IMR-90 (cell line): ENCODE measurements around the gene MRPS33. TPM values are rescaled to one million over a fixed set of nuclear protein-coding genes. Genes with fewer than 3 reads are reported as not detected.

Experiments used
- ATAC-seq: fragments of 200-7000 bp; cut with Tn5 transposase; 2 replicates; pipeline ENCODE4 v1.9.1; 2020; ENCODE audit warnings: low read depth, mild to moderate bottlenecking, moderate library complexity
- BruUV-seq: library from RNA; stranded (reverse); fragments of 400-500 nt; replicated peaks from 2 replicates; lab custom pipeline; 2021; lab: Mats Ljungman, UMichigan
- CTCF ChIA-PET: fragments of 300-600 bp; formaldehyde crosslinking; extraction: SDS; loops from one replicate; lab custom pipeline; 2021; ENCODE audit warnings: antibody characterized with exemption; lab: Yijun Ruan, JAX
- POLR2A ChIA-PET: fragments of 300-600 bp; sonication (Branson Sonifier 250); formaldehyde crosslinking; loops from one replicate; lab custom pipeline; 2022; ENCODE audit warnings: antibody characterized with exemption; ENCODE audit not compliant: unreplicated experiment; lab: Charles Lee
- DNase-seq: peaks from one replicate; pipeline ENCODE4 v3.0.0; 2013
- H2AFZ ChIP-seq: replicated peaks from 2 replicates; pipeline ENCODE3; 2013; ENCODE audit warnings: low read length, mild to moderate bottlenecking; ENCODE audit not compliant: poor library complexity
- H2AK5ac ChIP-seq: 2 replicates; pipeline ENCODE4 v1.6.1; 2013; ENCODE audit warnings: low read depth, low read length, inconsistent platforms
- H2AK9ac ChIP-seq: replicated peaks from 2 replicates; pipeline ENCODE3; 2013; ENCODE audit warnings: mild to moderate bottlenecking, low read depth, low read length, moderate library complexity; ENCODE audit not compliant: poor library complexity
- H2BK120ac ChIP-seq: 2 replicates; pipeline ENCODE4 v1.6.1; 2013; ENCODE audit warnings: low read depth, low read length, inconsistent platforms
- H2BK15ac ChIP-seq: 3 replicates; pipeline ENCODE4 v1.6.1; 2013; ENCODE audit warnings: low read depth, low read length, inconsistent platforms
- H2BK20ac ChIP-seq: 2 replicates; pipeline ENCODE4 v1.6.1; 2013; ENCODE audit warnings: low read depth, mild to moderate bottlenecking, inconsistent platforms, low read length, moderate library complexity
- H2BK5ac ChIP-seq: 2 replicates; pipeline ENCODE4 v1.6.1; 2013; ENCODE audit warnings: mild to moderate bottlenecking, low read depth, low read length, inconsistent platforms; ENCODE audit not compliant: poor library complexity, severe bottlenecking
- H3K14ac ChIP-seq: replicated peaks from 2 replicates; pipeline ENCODE4 v1.6.1; 2013; ENCODE audit warnings: low read depth, low read length, inconsistent platforms
- H3K18ac ChIP-seq: 2 replicates; pipeline ENCODE4 v1.6.1; 2013; ENCODE audit warnings: low read depth, low read length, control low read depth
- H3K23ac ChIP-seq: 2 replicates; pipeline ENCODE4 v1.6.1; 2013; ENCODE audit warnings: low read depth, low read length, inconsistent platforms
- H3K27ac ChIP-seq: 2 replicates; pipeline ENCODE4 v1.5.1; 2013; ENCODE audit warnings: mild to moderate bottlenecking, control low read depth, low read length; ENCODE audit not compliant: insufficient read depth
- H3K27me3 ChIP-seq: 2 replicates; pipeline ENCODE4 v1.6.1; 2013; ENCODE audit warnings: low read length; ENCODE audit not compliant: control insufficient read depth, insufficient read depth
- H3K36me3 ChIP-seq: 2 replicates; pipeline ENCODE4 v1.6.1; 2013; ENCODE audit warnings: low read length, mixed read lengths; ENCODE audit not compliant: control insufficient read depth, insufficient read depth
- H3K4ac ChIP-seq: 2 replicates; pipeline ENCODE4 v1.6.1; 2013; ENCODE audit warnings: low read depth, low read length, inconsistent platforms
- H3K4me1 ChIP-seq: 2 replicates; pipeline ENCODE4 v1.6.1; 2013; ENCODE audit warnings: low read length, mixed read lengths; ENCODE audit not compliant: control insufficient read depth, insufficient read depth
- H3K4me2 ChIP-seq: 2 replicates; pipeline ENCODE4 v1.6.1; 2013; ENCODE audit warnings: low read depth, mild to moderate bottlenecking, control low read depth, low read length, moderate library complexity
- H3K4me3 ChIP-seq: 2 replicates; pipeline ENCODE4 v1.5.1; 2013; ENCODE audit warnings: low read depth, mild to moderate bottlenecking, control low read depth, low read length, moderate library complexity; ENCODE audit not compliant: insufficient read depth
- H3K56ac ChIP-seq: 2 replicates; pipeline ENCODE4 v1.6.1; 2013; ENCODE audit warnings: low read length, inconsistent platforms; ENCODE audit not compliant: insufficient read depth; ENCODE audit errors: extremely low read depth
- H3K79me1 ChIP-seq, 2 experiments: 2 replicates each; pipeline ENCODE4 v1.6.1; 2013; ENCODE audit warnings: low read length in 2 of 2, inconsistent platforms in 1 of 2, low read depth in 1 of 2
- H3K9ac ChIP-seq: 2 replicates; pipeline ENCODE4 v1.6.1; 2013; ENCODE audit warnings: low read depth, low read length, control low read depth
- H3K9me1 ChIP-seq: 2 replicates; pipeline ENCODE4 v1.6.1; 2013; ENCODE audit warnings: low read length, inconsistent platforms; ENCODE audit not compliant: insufficient read depth
- H3K9me3 ChIP-seq: 2 replicates; pipeline ENCODE4 v1.6.1; 2013; ENCODE audit warnings: low read length; ENCODE audit not compliant: control insufficient read depth, insufficient read depth
- H4K20me1 ChIP-seq: 2 replicates; pipeline ENCODE4 v1.6.1; 2013; ENCODE audit warnings: low read length, inconsistent platforms; ENCODE audit not compliant: insufficient read depth
- H4K5ac ChIP-seq: 2 replicates; pipeline ENCODE4 v1.6.1; 2013; ENCODE audit warnings: mild to moderate bottlenecking, low read depth, low read length, control low read depth
- H4K8ac ChIP-seq, 2 experiments: 2 replicates each; pipeline ENCODE4 v1.6.1; 2013; ENCODE audit warnings: low read depth in 2 of 2, low read length in 2 of 2, control low read depth in 1 of 2, inconsistent platforms in 1 of 2
- H4K91ac ChIP-seq: 2 replicates; pipeline ENCODE4 v1.6.1; 2013; ENCODE audit warnings: low read depth, low read length, inconsistent platforms; ENCODE audit not compliant: insufficient read depth
- CEBPB ChIP-seq: IDR thresholded peaks from 2 replicates; pipeline ENCODE4 v1.6.1; 2012; ENCODE audit warnings: low read depth, low read length, improper control_type of control experiment
- MAZ ChIP-seq: IDR thresholded peaks from 2 replicates; pipeline ENCODE4 v1.6.1; 2012; ENCODE audit warnings: low read depth, mild to moderate bottlenecking, low read length, improper control_type of control experiment, moderate library complexity, borderline replicate concordance
- RCOR1 ChIP-seq: IDR thresholded peaks from 2 replicates; pipeline ENCODE4 v1.6.1; 2012; ENCODE audit warnings: mild to moderate bottlenecking, low read length, improper control_type of control experiment; ENCODE audit not compliant: insufficient replicate concordance
- WGBS, 2 experiments: methylation state at CpG; one replicate each; pipeline versions ENCODE4 v1.1.5 to v1.1.7; 2013; ENCODE audit warnings: missing lambda C conversion rate in 2 of 2; ENCODE audit not compliant: insufficient read length in 1 of 2; ENCODE audit errors: extremely low coverage in 2 of 2; 5-methylcytosine and 5-hydroxymethylcytosine counted together
- dilution Hi-C: fragments of 300-500 bp; cut with HindIII; formaldehyde crosslinking; loops from one replicate; pipeline ENCODE4 v1.14.3; 2018; ENCODE audit warnings: low sequenced_read_pairs; ENCODE audit not compliant: unreplicated experiment
- in situ Hi-C: fragments of 300-500 bp; cut with MboI; formaldehyde crosslinking; loops from 3 replicates; pipeline ENCODE4 v1.14.3; 2019; ENCODE audit warnings: low sequenced_read_pairs, inconsistent platforms, mixed read lengths
- intact Hi-C: fragments of 100-400 bp; cut with micrococcal nuclease; formaldehyde crosslinking; loops from 2 replicates; pipeline ENCODE4 v1.10.0; 2022
- polyA plus RNA-seq, 3 experiments: library from polyadenylated mRNA; depleted of rRNA; stranded (reverse); fragments of >200 nt; gene quantifications; 2 replicates each; pipeline ENCODE4 v1.2.3, GENCODE V29; 2012; ENCODE audit warnings: low replicate concordance in 1 of 3
- total RNA-seq: library from RNA; depleted of rRNA; stranded (reverse); fragments of >200 nt; gene quantifications from 2 replicates; pipeline ENCODE4 v1.2.3, GENCODE V29; 2012

MRPS33 gene
- total and polyA plus RNA-seq, 2 of the 4 experiments (the other 2 are of a cell fraction) = 14.5 to 33.8 TPM

- Histone ChIP-seq H4K20me1 (no peaks in the 10 kb centered on the region), H2BK15ac (no peak overlapping the region), H3K18ac (no peak overlapping the region), H4K5ac (no peak overlapping the region), H3K9me1 (no peaks in the 10 kb centered on the region), H3K9me3 (no peaks in the 10 kb centered on the region), H2AFZ (no peak overlapping the region), H2AK5ac (no peak overlapping the region), H3K79me1 (no peaks in the 10 kb centered on the region), H3K23ac (no peak overlapping the region), H3K4me2 (no peak overlapping the region), H3K27ac (no peak overlapping the region), H4K91ac (no peak overlapping the region), H3K27me3 (peaks cover 2% of the 10 kb centered on the region; the same call in 1 of the 2 replicates), H3K4me1 (no peaks in the 10 kb centered on the region), H3K56ac (no peak overlapping the region), H2BK120ac (no peak overlapping the region), H2AK9ac (no peak overlapping the region), H3K9ac (no peak overlapping the region), H3K4me3 (no peak overlapping the region), H4K8ac (no peak overlapping the region), H3K4ac (no peak overlapping the region), H3K14ac (no peak overlapping the region), H2BK20ac (no peak overlapping the region), H2BK5ac (no peak overlapping the region), H3K36me3 (peaks cover 1% of the 10 kb centered on the region; the same call in 1 of the 2 replicates)
- DNase-seq = no peak
- intact Hi-C loops (no loop called here), dilution Hi-C loops (no loop called here), in situ Hi-C loops (loop anchor here (25.0 kb wide), 1 partner anchor 489 kb away; no protein-coding TSS in a partner anchor)
- no peak for ATAC-seq
- no peak for TF ChIP-seq RCOR1
- TF ChIP-seq MAZ = no peak
- TF ChIP-seq CEBPB = no peak
- ChIA-PET POLR2A (no interaction called here), CTCF (interaction anchor here (0.8 kb wide), 1 partner anchor 17 kb away, joined by 3 read pairs; no protein-coding TSS in a partner anchor)
- no TSS peak for BruUV-seq
- WGBS, 2 experiments = no CpG with 5 or more reads among the region's 1 CpG
These were observed 13.2 kb downstream of the MRPS33 start for GRCh38 chr7:141001546-141001945.
